Measurements from ENCODE around the gene LMTK2. TPM values are rescaled to one million over a fixed set of nuclear protein-coding genes. Genes with fewer than 3 reads are reported as not detected.
A peak's percentile ranks its signal among the peaks of the same experiment; 100 is the strongest.

The LMTK2 gene
- total RNA-seq, 1 donor from 2014 or later, result 12.9 TPM

DNA sequence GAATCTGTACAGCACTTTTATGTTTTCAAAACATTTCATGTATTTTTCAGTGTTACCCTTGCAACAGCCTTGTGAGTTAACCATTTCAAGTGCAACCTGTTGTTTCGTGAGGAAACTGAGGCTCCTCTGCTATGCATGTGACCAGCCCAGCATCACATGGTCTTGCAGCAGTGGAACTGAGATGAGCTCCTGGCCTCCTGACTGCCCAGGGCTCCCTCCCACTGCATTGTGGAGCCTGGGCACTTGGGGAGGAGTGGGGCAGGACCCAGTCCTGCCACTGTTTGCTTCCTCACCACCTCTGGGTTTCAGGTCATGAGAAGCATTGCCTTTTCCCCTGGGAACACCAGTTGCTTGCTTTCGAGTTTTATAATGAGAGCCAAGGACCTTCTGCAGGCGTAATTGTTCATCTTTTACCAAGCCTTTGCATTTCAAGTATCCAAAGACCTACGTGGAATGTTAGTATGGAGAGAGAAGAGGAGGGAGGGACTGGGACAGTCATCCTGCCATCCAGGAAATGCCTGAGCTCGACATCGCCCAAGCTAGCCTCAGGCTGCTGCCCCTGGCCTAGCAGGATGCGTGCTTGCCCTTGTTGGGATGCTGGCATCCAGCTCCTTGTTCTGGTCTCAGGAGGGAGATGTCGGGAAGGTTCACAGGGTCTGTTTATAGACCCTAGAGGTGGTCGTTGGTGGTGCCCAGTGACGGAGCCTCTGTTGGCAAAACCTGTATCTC is 72.3 kb downstream of the LMTK2 start:
- DNase-seq (ENCODE audit: low read depth) (peak; percentile 40), FAIRE-seq (no peak)
- H3K27me3 ChIP-seq (ENCODE audit: control insufficient read depth, insufficient read depth, low read length), result no peaks in the 10 kb centered on the region
- no peak overlapping the region for H3K4me3 ChIP-seq (ENCODE audit: low read depth, low read length)
- peaks cover 8% of the 10 kb centered on the region for H3K36me3 ChIP-seq (ENCODE audit: control insufficient read depth, insufficient read depth, low read length)
- TF ChIP-seq, protein P1, sequence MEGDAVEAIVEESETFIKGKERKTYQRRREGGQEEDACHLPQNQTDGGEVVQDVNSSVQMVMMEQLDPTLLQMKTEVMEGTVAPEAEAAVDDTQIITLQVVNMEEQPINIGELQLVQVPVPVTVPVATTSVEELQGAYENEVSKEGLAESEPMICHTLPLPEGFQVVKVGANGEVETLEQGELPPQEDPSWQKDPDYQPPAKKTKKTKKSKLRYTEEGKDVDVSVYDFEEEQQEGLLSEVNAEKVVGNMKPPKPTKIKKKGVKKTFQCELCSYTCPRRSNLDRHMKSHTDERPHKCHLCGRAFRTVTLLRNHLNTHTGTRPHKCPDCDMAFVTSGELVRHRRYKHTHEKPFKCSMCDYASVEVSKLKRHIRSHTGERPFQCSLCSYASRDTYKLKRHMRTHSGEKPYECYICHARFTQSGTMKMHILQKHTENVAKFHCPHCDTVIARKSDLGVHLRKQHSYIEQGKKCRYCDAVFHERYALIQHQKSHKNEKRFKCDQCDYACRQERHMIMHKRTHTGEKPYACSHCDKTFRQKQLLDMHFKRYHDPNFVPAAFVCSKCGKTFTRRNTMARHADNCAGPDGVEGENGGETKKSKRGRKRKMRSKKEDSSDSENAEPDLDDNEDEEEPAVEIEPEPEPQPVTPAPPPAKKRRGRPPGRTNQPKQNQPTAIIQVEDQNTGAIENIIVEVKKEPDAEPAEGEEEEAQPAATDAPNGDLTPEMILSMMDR (IDR thresholded peaks at IDR 0.05; ENCODE audit: insufficient read depth, low read length, severe bottlenecking), result no peak

DNA sequence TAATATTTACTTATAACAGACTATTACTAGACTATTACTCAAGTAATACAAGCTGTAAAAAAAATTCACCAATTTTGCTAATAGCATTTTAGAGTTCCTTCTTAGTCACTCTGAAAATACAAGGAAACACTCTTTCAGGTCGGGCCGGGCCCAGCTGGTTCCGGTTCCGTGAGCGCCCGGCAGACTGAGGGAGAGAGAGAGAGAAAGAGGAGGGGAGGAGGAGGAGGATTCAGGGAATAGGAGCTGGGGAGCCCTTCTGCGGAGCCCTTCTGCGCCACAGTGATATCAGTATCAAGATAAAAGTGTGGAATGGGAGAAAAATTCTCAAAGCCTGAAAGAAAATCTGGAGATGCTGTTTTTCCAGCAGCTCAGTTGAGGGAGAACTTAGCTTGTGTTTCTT is 74.1 kb downstream of the LMTK2 start:
- TF ChIP-seq, protein P1 (IDR thresholded peaks at IDR 0.05; ENCODE audit: insufficient read depth, low read length, severe bottlenecking), result no peak
- Histone ChIP-seq H3K36me3 (ENCODE audit: control insufficient read depth, insufficient read depth, low read length) (peaks cover 3% of the 10 kb centered on the region), H3K27me3 (ENCODE audit: control insufficient read depth, insufficient read depth, low read length) (no peaks in the 10 kb centered on the region), H3K4me3 (ENCODE audit: low read depth, low read length) (no peak overlapping the region)
- DNase-seq (ENCODE audit: low read depth), result no peak
- FAIRE-seq, result no peak

DNA sequence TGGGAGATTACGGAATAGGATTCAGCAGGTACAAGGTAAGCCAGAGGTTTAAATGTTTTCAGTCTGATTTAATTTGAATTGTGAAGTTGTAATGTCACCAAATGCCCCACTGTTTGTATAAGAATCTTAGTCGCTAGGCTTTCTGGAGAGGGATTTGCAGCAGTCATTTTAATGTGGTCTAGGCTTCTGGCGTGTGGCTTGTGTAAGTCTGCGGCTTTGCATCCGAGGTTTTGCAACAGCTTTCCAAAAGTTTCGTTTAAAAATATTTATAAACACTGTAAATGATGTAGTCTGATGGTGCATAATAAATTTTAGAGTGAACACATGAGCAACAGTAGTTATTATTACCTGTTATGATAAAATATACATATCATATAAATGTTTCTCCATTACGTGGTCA is 78.4 kb downstream of the LMTK2 start:
- peaks cover 3% of the 10 kb centered on the region for H3K36me3 ChIP-seq (ENCODE audit: control insufficient read depth, insufficient read depth, low read length)
- TF ChIP-seq, protein P1 (IDR thresholded peaks at IDR 0.05; ENCODE audit: insufficient read depth, low read length, severe bottlenecking), result no peak
- no peaks in the 10 kb centered on the region for H3K27me3 ChIP-seq (ENCODE audit: control insufficient read depth, insufficient read depth, low read length)
- FAIRE-seq (no peak), DNase-seq (ENCODE audit: low read depth) (no peak)
- H3K4me3 ChIP-seq (ENCODE audit: low read depth, low read length), result no peak overlapping the region

GRCh38 chr7:98186452-98187137 is 79.9 kb downstream of the LMTK2 start:
- Histone ChIP-seq H3K27me3 (ENCODE audit: control insufficient read depth, insufficient read depth, low read length) (no peaks in the 10 kb centered on the region), H3K4me3 (ENCODE audit: low read depth, low read length) (no peak overlapping the region), H3K36me3 (ENCODE audit: control insufficient read depth, insufficient read depth, low read length) (peaks cover 7% of the 10 kb centered on the region)
- TF ChIP-seq, protein P1 (IDR thresholded peaks at IDR 0.05; ENCODE audit: insufficient read depth, low read length, severe bottlenecking), result no peak
- DNase-seq (ENCODE audit: low read depth) (peak; percentile 67), FAIRE-seq (no peak)

GRCh38 chr7:98187138-98187502 is 80.5 kb downstream of the LMTK2 start:
- DNase-seq (ENCODE audit: low read depth) (no peak), FAIRE-seq (no peak)
- peaks cover 7% of the 10 kb centered on the region for H3K36me3 ChIP-seq (ENCODE audit: control insufficient read depth, insufficient read depth, low read length)
- no peak overlapping the region for H3K4me3 ChIP-seq (ENCODE audit: low read depth, low read length)
- TF ChIP-seq, protein P1 (IDR thresholded peaks at IDR 0.05; ENCODE audit: insufficient read depth, low read length, severe bottlenecking), result no peak
- no peaks in the 10 kb centered on the region for H3K27me3 ChIP-seq (ENCODE audit: control insufficient read depth, insufficient read depth, low read length)

Measured in bronchial epithelial cell (primary cell).